Measurements from ENCODE around the gene LRP11.

The LRP11 gene

DNA sequence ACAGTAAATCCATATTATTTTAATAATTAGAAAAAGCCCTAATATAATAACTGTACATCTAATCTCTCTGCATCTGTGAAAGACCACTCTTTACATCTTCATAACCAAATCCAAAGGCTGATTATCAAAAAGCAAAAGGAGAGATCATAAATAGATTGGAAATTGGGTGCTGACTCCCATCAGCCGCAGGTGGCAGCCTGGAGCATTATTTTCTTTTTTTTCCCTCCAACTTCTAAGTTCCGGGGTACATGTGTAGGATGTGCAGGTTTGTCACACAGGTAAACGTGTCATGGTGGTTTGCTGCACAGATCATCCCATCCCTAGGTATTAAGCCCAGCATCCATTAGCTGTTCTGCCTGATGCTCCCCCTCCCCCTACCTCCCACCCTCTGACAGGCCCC is 30.5 kb downstream of the LRP11 start:
- DNase-seq (ENCODE audit: low read depth in 1 of 2, low spot score in 1 of 2), result no peak
- H3K4me3 ChIP-seq (replicated peaks; ENCODE audit: insufficient read depth, low read length), result no peak overlapping the region
- no peak overlapping the region for H3K27ac ChIP-seq (replicated peaks)
- no peaks in the 10 kb centered on the region for H3K27me3 ChIP-seq (ENCODE audit: insufficient read depth, poor library complexity, severe bottlenecking)
- TF ChIP-seq POLR2AphosphoS5 (IDR thresholded peaks at IDR 0.05; ENCODE audit: low read depth) (no peak), GABPA (IDR thresholded peaks at IDR 0.05; ENCODE audit: low read depth) (no peak), SPI1 (IDR thresholded peaks at IDR 0.05; ENCODE audit: borderline replicate concordance, low read depth) (no peak)
- TF ChIP-seq, protein P1, sequence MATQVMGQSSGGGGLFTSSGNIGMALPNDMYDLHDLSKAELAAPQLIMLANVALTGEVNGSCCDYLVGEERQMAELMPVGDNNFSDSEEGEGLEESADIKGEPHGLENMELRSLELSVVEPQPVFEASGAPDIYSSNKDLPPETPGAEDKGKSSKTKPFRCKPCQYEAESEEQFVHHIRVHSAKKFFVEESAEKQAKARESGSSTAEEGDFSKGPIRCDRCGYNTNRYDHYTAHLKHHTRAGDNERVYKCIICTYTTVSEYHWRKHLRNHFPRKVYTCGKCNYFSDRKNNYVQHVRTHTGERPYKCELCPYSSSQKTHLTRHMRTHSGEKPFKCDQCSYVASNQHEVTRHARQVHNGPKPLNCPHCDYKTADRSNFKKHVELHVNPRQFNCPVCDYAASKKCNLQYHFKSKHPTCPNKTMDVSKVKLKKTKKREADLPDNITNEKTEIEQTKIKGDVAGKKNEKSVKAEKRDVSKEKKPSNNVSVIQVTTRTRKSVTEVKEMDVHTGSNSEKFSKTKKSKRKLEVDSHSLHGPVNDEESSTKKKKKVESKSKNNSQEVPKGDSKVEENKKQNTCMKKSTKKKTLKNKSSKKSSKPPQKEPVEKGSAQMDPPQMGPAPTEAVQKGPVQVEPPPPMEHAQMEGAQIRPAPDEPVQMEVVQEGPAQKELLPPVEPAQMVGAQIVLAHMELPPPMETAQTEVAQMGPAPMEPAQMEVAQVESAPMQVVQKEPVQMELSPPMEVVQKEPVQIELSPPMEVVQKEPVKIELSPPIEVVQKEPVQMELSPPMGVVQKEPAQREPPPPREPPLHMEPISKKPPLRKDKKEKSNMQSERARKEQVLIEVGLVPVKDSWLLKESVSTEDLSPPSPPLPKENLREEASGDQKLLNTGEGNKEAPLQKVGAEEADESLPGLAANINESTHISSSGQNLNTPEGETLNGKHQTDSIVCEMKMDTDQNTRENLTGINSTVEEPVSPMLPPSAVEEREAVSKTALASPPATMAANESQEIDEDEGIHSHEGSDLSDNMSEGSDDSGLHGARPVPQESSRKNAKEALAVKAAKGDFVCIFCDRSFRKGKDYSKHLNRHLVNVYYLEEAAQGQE (IDR thresholded peaks at IDR 0.05; ENCODE audit: insufficient replicate concordance, low read depth), result no peak
- TF ChIP-seq, protein P2, sequence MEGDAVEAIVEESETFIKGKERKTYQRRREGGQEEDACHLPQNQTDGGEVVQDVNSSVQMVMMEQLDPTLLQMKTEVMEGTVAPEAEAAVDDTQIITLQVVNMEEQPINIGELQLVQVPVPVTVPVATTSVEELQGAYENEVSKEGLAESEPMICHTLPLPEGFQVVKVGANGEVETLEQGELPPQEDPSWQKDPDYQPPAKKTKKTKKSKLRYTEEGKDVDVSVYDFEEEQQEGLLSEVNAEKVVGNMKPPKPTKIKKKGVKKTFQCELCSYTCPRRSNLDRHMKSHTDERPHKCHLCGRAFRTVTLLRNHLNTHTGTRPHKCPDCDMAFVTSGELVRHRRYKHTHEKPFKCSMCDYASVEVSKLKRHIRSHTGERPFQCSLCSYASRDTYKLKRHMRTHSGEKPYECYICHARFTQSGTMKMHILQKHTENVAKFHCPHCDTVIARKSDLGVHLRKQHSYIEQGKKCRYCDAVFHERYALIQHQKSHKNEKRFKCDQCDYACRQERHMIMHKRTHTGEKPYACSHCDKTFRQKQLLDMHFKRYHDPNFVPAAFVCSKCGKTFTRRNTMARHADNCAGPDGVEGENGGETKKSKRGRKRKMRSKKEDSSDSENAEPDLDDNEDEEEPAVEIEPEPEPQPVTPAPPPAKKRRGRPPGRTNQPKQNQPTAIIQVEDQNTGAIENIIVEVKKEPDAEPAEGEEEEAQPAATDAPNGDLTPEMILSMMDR (IDR thresholded peaks at IDR 0.05; ENCODE audit: insufficient read depth, low read length), result no peak

DNA sequence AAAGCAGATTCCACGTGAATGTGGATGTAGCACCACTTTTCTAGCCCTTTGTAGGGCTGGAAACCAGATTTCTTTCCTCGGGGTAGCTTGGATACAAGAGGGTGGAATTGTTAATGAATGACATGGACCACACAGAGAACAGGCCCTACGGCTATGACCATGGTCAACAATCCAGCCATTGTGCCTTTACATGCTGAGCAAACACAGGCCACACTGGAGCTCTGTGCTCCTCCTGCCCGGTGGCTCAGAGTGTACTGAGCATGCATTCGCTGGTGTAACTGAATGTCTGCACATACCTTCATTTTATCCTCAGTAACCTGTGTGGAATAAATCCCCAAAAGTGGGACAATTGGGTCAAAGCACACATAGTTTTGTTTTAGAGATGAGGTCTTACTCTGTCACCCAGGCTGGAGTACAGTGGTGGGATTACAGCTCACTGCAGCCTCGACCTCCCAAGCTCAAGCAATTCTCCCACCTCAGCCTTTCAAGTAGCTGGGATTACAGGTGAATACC is 32.8 kb downstream of the LRP11 start:
- Histone ChIP-seq H3K27me3 (ENCODE audit: insufficient read depth, poor library complexity, severe bottlenecking) (no peaks in the 10 kb centered on the region), H3K4me3 (replicated peaks; ENCODE audit: insufficient read depth, low read length) (no peak overlapping the region), H3K27ac (replicated peaks) (no peak overlapping the region)
- DNase-seq (ENCODE audit: low read depth in 1 of 2, low spot score in 1 of 2), result no peak
- TF ChIP-seq POLR2AphosphoS5 (IDR thresholded peaks at IDR 0.05; ENCODE audit: low read depth) (no peak), GABPA (IDR thresholded peaks at IDR 0.05; ENCODE audit: low read depth) (no peak), SPI1 (IDR thresholded peaks at IDR 0.05; ENCODE audit: borderline replicate concordance, low read depth) (no peak)
- TF ChIP-seq, protein P1 (IDR thresholded peaks at IDR 0.05; ENCODE audit: insufficient replicate concordance, low read depth), result no peak
- TF ChIP-seq, protein P2 (IDR thresholded peaks at IDR 0.05; ENCODE audit: insufficient read depth, low read length), result no peak

DNA sequence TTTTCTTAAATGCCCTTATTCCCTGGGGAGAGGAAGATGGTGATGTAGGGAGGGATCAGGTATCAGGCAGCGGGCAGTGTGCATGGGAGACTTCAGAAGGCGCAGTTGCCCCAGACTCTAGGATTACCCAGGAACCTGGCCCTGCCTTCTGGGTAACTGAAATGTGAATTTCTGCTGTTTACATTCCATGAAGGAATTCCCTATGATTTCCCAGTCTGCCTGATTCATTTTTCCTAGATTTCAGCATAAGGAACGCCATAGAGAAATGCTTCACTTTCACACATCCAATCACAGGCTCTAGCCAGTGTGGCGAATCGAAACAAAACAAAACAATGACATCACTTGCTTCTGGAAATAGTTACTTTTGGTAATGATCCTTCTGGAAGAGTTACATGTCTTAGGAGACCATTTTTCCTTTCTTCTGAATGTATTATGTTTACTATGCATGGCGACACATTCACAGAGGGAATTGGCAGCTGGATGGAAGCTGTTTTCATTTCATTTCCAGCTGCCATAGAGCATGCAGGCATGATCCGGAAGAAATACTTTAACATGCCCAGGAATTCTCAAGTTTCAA is 33.3 kb downstream of the LRP11 start:
- TF ChIP-seq, protein P2 (IDR thresholded peaks at IDR 0.05; ENCODE audit: insufficient read depth, low read length), result no peak
- no peak for TF ChIP-seq POLR2AphosphoS5 (IDR thresholded peaks at IDR 0.05; ENCODE audit: low read depth)
- no peak for TF ChIP-seq GABPA (IDR thresholded peaks at IDR 0.05; ENCODE audit: low read depth)
- TF ChIP-seq SPI1 (IDR thresholded peaks at IDR 0.05; ENCODE audit: borderline replicate concordance, low read depth), result no peak
- TF ChIP-seq, protein P1 (IDR thresholded peaks at IDR 0.05; ENCODE audit: insufficient replicate concordance, low read depth), result no peak
- Histone ChIP-seq H3K4me3 (replicated peaks; ENCODE audit: insufficient read depth, low read length) (no peak overlapping the region), H3K27me3 (ENCODE audit: insufficient read depth, poor library complexity, severe bottlenecking) (no peaks in the 10 kb centered on the region), H3K27ac (replicated peaks) (no peak overlapping the region)
- DNase-seq (ENCODE audit: low read depth in 1 of 2, low spot score in 1 of 2), result no peak

Measured in HL-60 (cell line).